Measurements from ENCODE around the gene ESR2. TPM values are rescaled to one million over a fixed set of nuclear protein-coding genes. Genes with fewer than 3 reads are reported as not detected.

ESR2 gene
- total RNA-seq, 1 donor, result under 0.01 TPM

GRCh38 chr14:64292197-64292596 lies 2.0 kb downstream of the ESR2 start:
- DNase-seq (ENCODE audit: low read depth), result no peak

GRCh38 chr14:64289571-64289970 lies 4.6 kb downstream of the ESR2 start:
- DNase-seq (ENCODE audit: low read depth), result no peak
- H3K4me3 ChIP-seq (ENCODE audit: low read depth, low read length), result no peak overlapping the region
- TF ChIP-seq CTCF (IDR thresholded peaks at IDR 0.05; ENCODE audit: insufficient read depth, low read length), result no peak

More at GRCh38 chr14:64292197-64292596, 2.0 kb downstream of the ESR2 start:
- TF ChIP-seq CTCF (IDR thresholded peaks at IDR 0.05; ENCODE audit: insufficient read depth, low read length), result no peak
- H3K4me3 ChIP-seq (ENCODE audit: low read depth, low read length), result no peak overlapping the region

DNA sequence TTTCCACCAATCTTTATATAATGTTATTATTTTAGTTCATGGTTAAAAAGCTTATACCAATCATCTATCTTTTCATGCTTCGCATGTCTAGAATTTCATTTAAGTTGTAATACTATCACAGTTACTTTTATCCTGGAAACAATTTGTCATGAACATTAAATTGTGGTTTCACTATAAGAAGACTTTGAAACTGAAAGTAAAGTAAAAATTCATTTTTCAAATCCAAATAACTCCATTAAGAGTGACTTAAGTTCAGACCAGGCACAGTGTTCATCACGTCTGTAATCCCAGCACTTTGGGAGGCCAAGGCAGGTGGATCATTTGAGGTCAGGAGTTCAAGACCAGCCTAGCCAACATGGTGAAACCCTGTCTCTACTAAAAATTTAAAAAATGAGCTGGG lies 12.4 kb downstream of the ESR2 start:
- peak; percentile 2 for DNase-seq (ENCODE audit: low read depth)
- no peak for TF ChIP-seq CTCF (IDR thresholded peaks at IDR 0.05; ENCODE audit: insufficient read depth, low read length)
- H3K4me3 ChIP-seq (ENCODE audit: low read depth, low read length), result no peak overlapping the region

DNA sequence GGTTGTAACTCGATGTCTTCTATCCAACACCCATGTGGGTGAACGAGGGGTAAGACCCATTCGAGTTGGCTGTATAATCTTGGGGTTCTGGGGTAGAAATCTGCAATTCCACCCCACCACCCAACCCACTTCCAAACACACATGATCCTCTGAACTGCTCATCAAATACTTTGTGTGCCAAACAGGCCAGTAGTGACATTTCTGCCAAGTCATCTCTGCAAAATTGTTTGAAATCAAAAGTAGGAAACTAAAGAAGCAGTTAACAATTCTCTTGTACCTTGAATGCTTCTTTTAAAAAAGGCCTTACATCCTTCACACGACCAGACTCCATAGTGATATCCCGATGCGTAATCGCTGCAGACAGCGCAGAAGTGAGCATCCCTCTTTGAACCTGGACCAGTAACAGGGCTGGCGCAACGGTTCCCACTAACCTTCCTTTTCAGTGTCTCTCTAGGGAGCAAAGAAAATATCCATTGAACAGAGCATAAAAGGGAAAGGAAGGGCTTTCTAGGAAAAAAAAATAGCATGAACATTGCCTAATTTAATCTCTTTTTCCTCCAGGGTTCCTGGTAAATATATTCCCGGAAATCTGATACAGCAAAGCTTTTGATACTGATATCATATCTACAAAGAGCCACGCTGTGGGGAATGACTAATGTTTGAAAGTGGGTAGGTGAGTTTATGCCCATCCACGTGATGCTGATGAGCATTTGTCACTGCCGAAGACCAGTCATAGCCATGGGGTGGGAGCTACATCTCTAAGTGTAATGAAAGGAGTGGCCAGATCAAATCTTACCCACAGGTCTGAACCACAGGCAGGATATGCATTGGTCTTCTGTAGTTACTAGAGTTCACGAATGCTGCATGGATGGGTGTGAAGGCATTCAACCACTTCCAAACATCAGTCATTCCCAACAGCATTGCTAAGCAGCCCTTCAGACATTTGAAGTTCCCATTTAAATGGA lies 14.2 kb downstream of the ESR2 start:
- H3K4me3 ChIP-seq (ENCODE audit: low read depth, low read length), result no peak overlapping the region
- TF ChIP-seq CTCF (IDR thresholded peaks at IDR 0.05; ENCODE audit: insufficient read depth, low read length), result no peak
- DNase-seq (ENCODE audit: low read depth), result peak; percentile 3

DNA sequence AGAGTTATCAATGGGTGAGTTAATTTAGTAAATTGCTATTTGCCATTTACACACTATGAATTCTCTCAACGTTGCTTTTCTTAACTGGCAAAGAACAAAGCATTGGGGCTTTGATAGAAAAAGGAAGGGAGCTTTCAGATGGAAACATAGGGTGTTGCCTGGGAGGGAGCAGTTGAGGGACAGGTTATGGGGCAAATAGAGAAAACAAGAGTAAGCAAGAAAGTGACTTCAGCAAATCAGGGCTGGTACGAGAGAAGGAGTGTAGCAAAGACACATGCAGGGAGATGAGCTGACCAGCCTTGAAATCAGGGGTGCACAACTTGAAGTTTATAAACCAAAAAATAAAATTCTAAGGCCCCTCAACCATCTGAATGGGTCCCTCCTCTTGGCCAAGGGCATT lies 15.7 kb downstream of the ESR2 start:
- no peak for TF ChIP-seq CTCF (IDR thresholded peaks at IDR 0.05; ENCODE audit: insufficient read depth, low read length)
- H3K4me3 ChIP-seq (ENCODE audit: low read depth, low read length), result no peak overlapping the region
- DNase-seq (ENCODE audit: low read depth), result no peak

GRCh38 chr14:64272019-64272418 lies 22.2 kb downstream of the ESR2 start:
- DNase-seq (ENCODE audit: low read depth), result no peak
- H3K4me3 ChIP-seq (ENCODE audit: low read depth, low read length), result no peak overlapping the region
- no peak for TF ChIP-seq CTCF (IDR thresholded peaks at IDR 0.05; ENCODE audit: insufficient read depth, low read length)

All from fibroblast of the aortic adventitia (primary cell).